Neural progenitor cell (in vitro differentiated cells): ENCODE data around the gene LSM10. TPM values are rescaled to one million over a fixed set of nuclear protein-coding genes. Genes with fewer than 3 reads are reported as not detected.
A peak's percentile ranks its signal among the peaks of the same experiment; 100 is the strongest.

Experiments
- DNase-seq: peaks from one replicate; pipeline ENCODE4 v3.0.0-alpha.2; 2016; ENCODE audit warnings: low spot score
- H2AFZ ChIP-seq: fragments of 200-600 bp; sonication (generic); replicated peaks from 2 replicates; pipeline ENCODE4 v1.6.1; 2016; ENCODE audit warnings: antibody characterized with exemption
- H3F3A ChIP-seq: fragments of 200-600 bp; sonication (generic); 2 replicates; pipeline ENCODE4 v1.6.1; 2016; ENCODE audit warnings: antibody characterized with exemption, low read depth
- H3K27ac ChIP-seq: fragments of 200-600 bp; sonication (generic); 2 replicates; pipeline ENCODE4 v1.5.1; 2016; ENCODE audit warnings: mild to moderate bottlenecking
- H3K27me3 ChIP-seq: fragments of 200-600 bp; sonication (generic); 2 replicates; pipeline ENCODE4 v1.6.1; 2016; ENCODE audit warnings: mild to moderate bottlenecking, moderate library complexity
- H3K36me3 ChIP-seq: fragments of 200-600 bp; sonication (generic); 2 replicates; pipeline ENCODE4 v1.5.1; 2016
- H3K4me1 ChIP-seq: fragments of 200-600 bp; sonication (generic); 2 replicates; pipeline ENCODE4 v1.6.1; 2016; ENCODE audit warnings: mixed run types
- H3K4me2 ChIP-seq: fragments of 200-600 bp; sonication (generic); 2 replicates; pipeline ENCODE4 v1.6.1; 2016
- H3K4me3 ChIP-seq: fragments of 200-600 bp; sonication (generic); 2 replicates; pipeline ENCODE4 v1.5.1; 2016
- H3K79me2 ChIP-seq: fragments of 200-600 bp; sonication (generic); 2 replicates; pipeline ENCODE4 v1.6.1; 2016; ENCODE audit warnings: low read depth
- H3K9ac ChIP-seq: fragments of 200-600 bp; sonication (generic); 2 replicates; pipeline ENCODE4 v1.6.1; 2016
- H3K9me3 ChIP-seq: fragments of 200-600 bp; sonication (generic); 2 replicates; pipeline ENCODE4 v1.5.1; 2016; ENCODE audit warnings: low read depth
- H4K20me1 ChIP-seq: fragments of 200-600 bp; sonication (generic); 2 replicates; pipeline ENCODE4 v1.6.1; 2016; ENCODE audit warnings: low read depth
- H3K27ac Mint-ChIP-seq: 3 replicates; pipeline ENCODE4 v1.8.0; 2021; ENCODE audit warnings: mixed read lengths
- H3K27me3 Mint-ChIP-seq: 2 replicates; pipeline ENCODE4 v1.8.0; 2022; ENCODE audit warnings: low read depth, mild to moderate bottlenecking, inconsistent platforms, moderate library complexity, mixed read lengths; ENCODE audit not compliant: insufficient read depth
- H3K36me3 Mint-ChIP-seq: 3 replicates; pipeline ENCODE4 v1.8.0; 2021; ENCODE audit warnings: mixed read lengths
- H3K4me1 Mint-ChIP-seq: 3 replicates; pipeline ENCODE4 v1.8.0; 2021; ENCODE audit warnings: mixed read lengths
- H3K4me3 Mint-ChIP-seq: 3 replicates; pipeline ENCODE4 v1.8.0; 2021; ENCODE audit warnings: mild to moderate bottlenecking, moderate library complexity, mixed read lengths
- H3K9me3 Mint-ChIP-seq: 3 replicates; pipeline ENCODE4 v1.8.0; 2020; ENCODE audit warnings: mixed read lengths
- CTCF ChIP-seq: fragments of 200-600 bp; sonication (generic); IDR thresholded peaks from 2 replicates; pipeline ENCODE4 v1.5.1; 2017; ENCODE audit warnings: antibody characterized with exemption, mild to moderate bottlenecking
- EZH2 ChIP-seq: fragments of 200-600 bp; sonication (generic); IDR thresholded peaks from 2 replicates; pipeline ENCODE4 v1.6.1; 2017; ENCODE audit warnings: antibody characterized with exemption, mild to moderate bottlenecking, moderate library complexity
- EZH2phosphoT487 ChIP-seq: fragments of 200-600 bp; sonication (generic); IDR thresholded peaks from 2 replicates; pipeline ENCODE4 v1.6.1; 2017; ENCODE audit warnings: antibody characterized with exemption
- total RNA-seq: library from RNA; depleted of rRNA; stranded (reverse); fragments of >200 nt; gene quantifications from 2 replicates; pipeline ENCODE4 v1.2.3, GENCODE V29; 2015; ENCODE audit warnings: low replicate concordance

Gene LSM10
- total RNA-seq, 1 donor from 2014 or later: 8.6 TPM

DNA sequence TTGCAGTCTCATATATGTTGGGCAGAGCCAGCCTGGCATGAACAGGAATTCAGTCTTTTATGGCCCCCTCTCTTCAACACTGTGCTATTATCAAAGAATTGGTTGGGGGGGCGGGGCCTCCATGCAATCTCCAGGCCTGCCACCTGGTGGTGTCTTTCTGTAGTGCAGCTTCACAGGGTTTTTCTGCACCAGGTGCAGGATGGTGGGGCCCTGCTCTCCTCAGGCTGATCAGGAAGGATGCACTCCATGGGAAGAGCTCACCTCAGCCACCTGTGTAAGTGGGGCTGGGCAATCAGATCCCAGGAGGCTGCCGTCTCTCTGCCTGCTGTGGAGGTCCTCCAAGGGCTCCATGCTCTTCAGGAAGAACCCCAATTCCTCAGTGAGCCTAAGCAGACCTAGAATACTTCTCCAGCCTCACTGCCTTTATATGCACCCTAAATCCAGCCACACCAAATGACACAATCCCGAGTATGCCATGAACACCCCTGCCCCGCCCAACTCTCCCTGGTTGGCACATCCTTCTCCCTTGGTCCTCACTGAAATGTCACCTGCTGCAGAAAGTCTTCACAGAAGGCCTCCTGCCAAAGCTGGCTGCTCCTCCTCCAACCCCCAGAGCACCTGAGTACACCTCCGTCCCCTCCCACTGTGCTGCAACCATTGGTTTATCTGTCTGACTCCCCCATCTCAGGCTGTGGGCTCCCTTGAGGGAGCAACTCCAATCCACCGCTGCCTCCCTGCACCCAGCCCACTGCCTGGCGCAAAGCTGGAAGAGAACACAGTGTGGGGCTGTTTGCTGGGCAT is 28.4 kb downstream of the LSM10 start:
- H3K27ac ChIP-seq: no peak overlapping the region
- H3K36me3 Mint-ChIP-seq: peaks cover 5% of the 10 kb centered on the region
- no peak overlapping the region for H2AFZ ChIP-seq
- TF ChIP-seq CTCF: peak; percentile 88
- no peak for TF ChIP-seq EZH2phosphoT487
- peak; percentile 87 for DNase-seq
- peak overlapping the region; percentile 33 for H3K27ac Mint-ChIP-seq
- peaks cover 29% of the 10 kb centered on the region for H3K4me1 ChIP-seq
- no peak overlapping the region for H3K4me3 Mint-ChIP-seq
- no peaks in the 10 kb centered on the region for H3K9me3 ChIP-seq
- H3K4me2 ChIP-seq: no peak overlapping the region
- H3K9ac ChIP-seq: no peak overlapping the region
- no peaks in the 10 kb centered on the region for H3K27me3 ChIP-seq
- no peaks in the 10 kb centered on the region for H3K9me3 Mint-ChIP-seq
- H3K27me3 Mint-ChIP-seq: no peaks in the 10 kb centered on the region
- peaks cover 48% of the 10 kb centered on the region for H3K4me1 Mint-ChIP-seq
- no peak overlapping the region for H3K4me3 ChIP-seq
- no peaks in the 10 kb centered on the region for H3K36me3 ChIP-seq
- peaks cover 33% of the 10 kb centered on the region for H3F3A ChIP-seq
- H4K20me1 ChIP-seq: no peaks in the 10 kb centered on the region
- peaks cover 34% of the 10 kb centered on the region for H3K79me2 ChIP-seq

- Histone ChIP-seq H3K27ac (no peak overlapping the region), H3K9ac (no peak overlapping the region), H3K27me3 (no peaks in the 10 kb centered on the region), H3K36me3 (no peaks in the 10 kb centered on the region), H3K9me3 (no peaks in the 10 kb centered on the region), H4K20me1 (no peaks in the 10 kb centered on the region), H3K4me1 (peaks cover 14% of the 10 kb centered on the region), H3K4me3 (no peak overlapping the region), H2AFZ (no peak overlapping the region), H3F3A (peaks cover 18% of the 10 kb centered on the region), H3K4me2 (no peak overlapping the region), H3K79me2 (peaks cover 32% of the 10 kb centered on the region)
- Mint-ChIP-seq H3K4me3 (no peak overlapping the region), H3K4me1 (peaks cover 34% of the 10 kb centered on the region), H3K27me3 (no peaks in the 10 kb centered on the region), H3K9me3 (no peaks in the 10 kb centered on the region), H3K36me3 (peaks cover 5% of the 10 kb centered on the region), H3K27ac (no peak overlapping the region)
- TF ChIP-seq EZH2phosphoT487: no peak
- no peak for TF ChIP-seq CTCF
- no peak for TF ChIP-seq EZH2
- DNase-seq: no peak
Observed at GRCh38 chr1:36367798-36368197, 29.9 kb downstream of the LSM10 start.

GRCh38 chr1:36367066-36367465 is 30.6 kb downstream of the LSM10 start:
- H3K4me3 Mint-ChIP-seq: no peak overlapping the region
- H3K27ac ChIP-seq: no peak overlapping the region
- no peaks in the 10 kb centered on the region for H3K9me3 Mint-ChIP-seq
- H3K4me1 Mint-ChIP-seq: peaks cover 27% of the 10 kb centered on the region
- no peaks in the 10 kb centered on the region for H3K27me3 ChIP-seq
- no peak for DNase-seq
- H4K20me1 ChIP-seq: no peaks in the 10 kb centered on the region
- H3K36me3 ChIP-seq: peaks cover 3% of the 10 kb centered on the region
- H3K36me3 Mint-ChIP-seq: peaks cover 5% of the 10 kb centered on the region
- TF ChIP-seq CTCF (no peak), EZH2phosphoT487 (no peak), EZH2 (no peak)
- no peak overlapping the region for H2AFZ ChIP-seq
- no peaks in the 10 kb centered on the region for H3K27me3 Mint-ChIP-seq
- H3K27ac Mint-ChIP-seq: peak overlapping the region; percentile 57
- no peak overlapping the region for H3K9ac ChIP-seq
- peaks cover 26% of the 10 kb centered on the region for H3K79me2 ChIP-seq
- H3K4me3 ChIP-seq: no peak overlapping the region
- H3K4me1 ChIP-seq: peaks cover 10% of the 10 kb centered on the region
- no peaks in the 10 kb centered on the region for H3K9me3 ChIP-seq
- peaks cover 13% of the 10 kb centered on the region for H3F3A ChIP-seq
- no peak overlapping the region for H3K4me2 ChIP-seq
